Measurements from ENCODE around the gene PITPNM3.

The PITPNM3 gene

GRCh38 chr17:6525141-6525540 lies 31.2 kb downstream of the PITPNM3 start:
- DNase-seq: no peak

- DNase-seq: no peak
Measured at GRCh38 chr17:6524520-6524919, 31.8 kb downstream of the PITPNM3 start.

DNA sequence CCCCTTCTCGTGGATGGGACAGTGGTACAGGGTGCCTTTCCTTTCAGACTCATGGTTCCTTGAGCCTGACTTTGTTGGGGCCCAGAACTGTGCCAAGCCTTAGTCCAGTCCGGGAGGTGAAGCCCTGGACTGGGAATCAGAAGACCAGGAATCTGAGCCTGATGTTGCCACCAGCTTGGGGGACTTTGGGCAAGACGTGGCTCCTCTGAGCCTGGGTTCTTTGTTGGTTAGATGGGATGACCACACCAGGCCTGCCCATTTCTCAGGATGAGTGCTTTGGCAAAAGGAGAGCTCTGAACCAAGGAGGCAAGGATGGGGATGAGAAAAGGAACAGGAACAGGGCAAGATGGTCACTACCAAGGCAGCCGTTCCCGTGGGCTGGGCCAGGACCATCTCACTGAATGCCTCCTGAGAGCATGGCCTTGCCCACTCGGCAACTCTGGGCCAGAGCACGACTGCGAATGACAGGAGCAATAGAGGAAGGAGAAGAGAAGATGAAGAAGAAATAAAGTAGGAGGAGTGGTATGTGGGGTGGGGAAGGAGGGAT lies 32.5 kb downstream of the PITPNM3 start:
- no peak for DNase-seq

- no peak for DNase-seq
Measured at GRCh38 chr17:6523330-6523729, 33.0 kb downstream of the PITPNM3 start.

DNA sequence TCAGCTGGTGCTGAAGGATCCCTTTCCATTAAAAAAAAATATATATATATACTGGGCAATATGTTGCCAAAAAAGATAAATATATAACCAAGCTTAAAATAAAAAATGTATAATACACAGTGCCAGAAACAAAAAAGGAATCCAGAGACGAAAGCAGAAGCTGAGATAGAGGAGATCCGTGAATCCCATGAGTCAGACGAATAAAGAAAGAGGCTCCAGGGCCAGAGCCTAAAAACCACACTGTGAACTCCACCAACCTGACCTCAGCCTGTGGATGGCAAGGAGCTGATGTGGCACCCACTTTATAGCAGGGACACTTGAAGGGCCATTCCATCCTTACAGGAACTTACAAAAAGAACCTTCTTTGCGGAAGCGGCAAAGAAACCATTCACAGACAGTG lies 34.8 kb downstream of the PITPNM3 start:
- DNase-seq: no peak

DNA sequence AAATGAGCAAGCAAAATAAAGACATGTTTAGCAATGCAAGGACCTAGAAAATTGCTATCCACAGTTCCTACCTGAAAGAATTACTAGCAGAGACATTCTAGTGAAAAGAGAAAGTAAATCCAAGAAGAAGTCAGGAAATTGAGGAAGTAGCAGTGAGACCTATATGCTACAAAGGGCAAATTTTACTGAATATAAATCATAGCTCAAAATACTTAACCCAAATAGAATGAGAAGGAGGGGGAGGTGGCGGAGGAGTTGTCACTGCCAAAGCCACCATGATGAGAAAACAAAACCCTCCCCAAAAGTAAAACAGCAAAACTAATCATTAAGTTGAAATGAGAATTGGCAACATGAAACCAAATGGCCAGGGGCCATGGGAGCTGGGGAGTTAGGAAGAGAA lies 39.3 kb downstream of the PITPNM3 start:
- no peak for DNase-seq

- DNase-seq: no peak
Measured at GRCh38 chr17:6514371-6514770, 42.0 kb downstream of the PITPNM3 start.

DNA sequence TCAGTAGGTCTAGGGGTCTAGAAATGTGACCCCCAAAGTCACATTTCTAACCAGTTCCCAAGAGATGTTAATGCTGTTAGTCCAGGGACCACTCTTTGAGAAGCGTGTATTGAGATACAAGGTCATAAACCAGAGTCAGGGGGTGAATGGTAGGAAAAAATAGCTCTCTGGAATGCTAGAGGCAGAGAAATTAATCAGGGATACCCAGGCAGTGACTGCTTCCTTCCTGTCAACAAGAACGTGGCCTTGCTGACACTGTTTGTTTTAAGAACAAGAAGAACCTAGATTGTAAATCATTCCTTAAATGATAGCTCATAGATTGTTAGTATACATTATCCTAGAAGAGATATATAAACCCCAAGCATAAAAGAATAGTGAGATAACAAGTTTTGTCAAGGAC lies 43.8 kb downstream of the PITPNM3 start:
- DNase-seq: no peak

GRCh38 chr17:6510321-6510977 lies 45.9 kb downstream of the PITPNM3 start:
- DNase-seq: no peak

DNA sequence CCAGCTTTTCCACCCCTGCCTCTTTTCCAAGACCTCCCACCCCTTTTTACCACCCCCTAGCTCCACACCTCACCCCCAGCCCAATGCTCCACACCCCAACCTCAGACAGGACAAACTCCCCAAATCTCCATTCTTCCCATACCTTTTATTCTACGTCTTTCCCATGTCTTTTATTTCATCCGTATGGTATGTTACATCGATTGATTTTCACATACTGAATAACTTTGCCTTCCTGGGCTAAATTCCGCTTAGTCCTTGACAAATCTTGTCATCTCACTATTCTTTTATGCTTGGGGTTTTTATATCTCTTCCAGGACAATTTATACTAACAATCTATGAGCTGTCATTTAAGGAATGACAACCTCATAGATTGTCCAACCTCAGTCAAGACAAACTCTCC lies 46.4 kb downstream of the PITPNM3 start:
- no peak for DNase-seq

GRCh38 chr17:6509031-6509771 lies 47.2 kb downstream of the PITPNM3 start:
- no peak for DNase-seq

- no peak for DNase-seq
Measured at GRCh38 chr17:6508519-6509030, 47.8 kb downstream of the PITPNM3 start.

- no peak for DNase-seq
Measured at GRCh38 chr17:6508016-6508415, 48.3 kb downstream of the PITPNM3 start.

DNA sequence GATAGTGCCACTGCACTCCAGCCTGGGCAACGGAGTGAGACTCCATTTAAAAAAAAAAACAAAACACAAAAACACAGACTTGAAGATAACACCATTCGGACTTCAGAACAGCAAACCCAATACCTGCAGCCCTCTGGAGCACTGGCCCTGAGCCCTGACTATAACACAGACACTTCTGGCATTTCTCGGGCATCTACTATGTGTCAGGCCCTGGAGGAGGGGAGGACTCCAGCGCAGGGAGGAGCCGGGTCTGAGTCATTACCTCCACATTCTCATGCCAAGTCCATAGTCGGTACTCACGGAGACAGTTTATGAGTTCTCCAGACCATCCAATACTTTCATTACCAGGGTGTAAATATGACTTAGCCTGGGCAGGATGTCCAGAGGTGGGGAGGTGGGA lies 48.8 kb downstream of the PITPNM3 start:
- DNase-seq: no peak

DNA sequence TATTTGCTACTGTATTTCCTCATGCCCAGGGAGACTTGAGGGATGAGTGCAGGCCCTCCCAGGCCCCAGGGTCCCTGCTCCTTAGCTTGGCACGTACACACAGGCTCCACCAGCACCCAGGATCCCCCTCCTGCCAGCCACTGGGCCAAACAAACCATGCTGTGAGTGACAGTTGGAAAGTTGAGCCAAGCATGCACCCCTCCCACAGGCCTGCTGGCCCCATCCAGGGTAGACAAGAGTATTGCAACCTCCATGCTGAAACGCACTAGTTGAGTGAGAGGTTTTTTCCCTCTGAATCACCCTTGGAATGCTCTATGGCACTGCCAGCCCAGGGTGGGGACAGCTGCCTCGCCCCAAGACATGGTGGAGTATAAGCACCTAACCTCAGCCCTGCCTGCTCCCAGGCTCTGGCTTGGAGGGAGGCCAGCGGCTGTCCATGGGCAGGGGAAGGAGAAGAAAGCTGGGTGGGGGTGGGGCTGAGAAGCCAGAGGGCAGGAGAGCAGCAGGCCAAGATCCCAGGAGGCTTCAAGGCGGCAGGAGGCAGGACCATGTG lies 49.6 kb downstream of the PITPNM3 start:
- DNase-seq: no peak

DNA sequence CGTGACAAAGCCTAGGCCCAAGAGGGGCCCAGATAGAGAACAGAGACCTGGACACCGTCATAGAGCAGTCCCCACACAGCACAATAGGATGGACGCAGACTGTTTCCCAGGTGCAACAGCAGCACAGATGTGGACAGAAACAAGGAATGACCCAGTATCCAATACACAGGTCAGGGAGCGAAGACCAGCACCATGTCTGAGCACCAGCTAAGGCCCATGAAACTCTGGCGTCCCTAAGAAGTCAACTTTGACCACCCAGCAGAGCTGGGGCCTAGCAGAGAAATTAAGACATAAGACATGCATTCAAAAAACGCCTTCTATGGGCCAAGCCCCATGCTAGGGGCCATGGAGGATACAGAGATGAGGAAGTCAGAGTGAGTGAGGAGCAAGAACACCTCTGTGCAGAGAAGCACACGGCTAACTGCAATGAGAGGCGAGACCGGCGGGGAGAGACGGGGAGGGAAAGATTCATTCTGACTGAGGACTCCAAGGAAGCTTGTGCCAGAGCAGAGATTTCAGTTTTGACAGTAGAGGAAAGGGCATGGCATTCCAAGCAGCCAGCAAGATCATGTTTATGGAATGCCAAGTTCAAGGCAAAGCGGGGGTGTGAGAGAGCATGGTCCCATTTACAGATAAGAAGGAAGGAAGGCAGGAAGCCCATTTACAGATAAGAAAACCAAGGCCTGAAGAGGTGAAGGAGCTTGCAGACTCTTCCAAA lies 50.8 kb downstream of the PITPNM3 start:
- no peak for DNase-seq

DNA sequence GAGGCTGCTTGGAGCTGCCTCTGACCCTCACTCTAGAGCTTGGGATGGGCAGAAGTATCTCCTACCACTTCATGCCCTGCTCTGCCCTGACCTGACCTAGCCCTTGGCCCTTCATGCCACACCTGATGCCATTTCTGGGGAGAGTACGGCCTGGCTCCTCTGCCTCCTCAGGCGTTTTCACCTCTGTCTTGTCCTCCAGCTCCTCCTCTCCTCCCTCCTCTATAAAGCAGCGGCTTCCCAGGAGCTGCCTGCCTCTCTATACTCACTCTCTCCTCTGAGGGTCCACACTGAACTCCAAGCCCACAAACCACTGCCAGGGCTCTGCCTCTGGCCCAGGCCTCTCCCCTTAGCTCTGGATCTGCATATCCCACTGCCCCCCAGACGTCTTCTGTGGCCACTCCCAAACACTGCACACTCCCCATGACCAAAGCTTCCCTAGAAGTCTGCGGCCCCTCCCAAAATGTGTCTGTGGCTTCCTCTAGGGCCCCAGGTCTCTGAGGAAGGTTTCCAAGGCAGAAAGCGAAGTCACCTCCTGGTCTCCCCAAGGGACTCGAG lies 52.6 kb downstream of the PITPNM3 start:
- no peak for DNase-seq

DNA sequence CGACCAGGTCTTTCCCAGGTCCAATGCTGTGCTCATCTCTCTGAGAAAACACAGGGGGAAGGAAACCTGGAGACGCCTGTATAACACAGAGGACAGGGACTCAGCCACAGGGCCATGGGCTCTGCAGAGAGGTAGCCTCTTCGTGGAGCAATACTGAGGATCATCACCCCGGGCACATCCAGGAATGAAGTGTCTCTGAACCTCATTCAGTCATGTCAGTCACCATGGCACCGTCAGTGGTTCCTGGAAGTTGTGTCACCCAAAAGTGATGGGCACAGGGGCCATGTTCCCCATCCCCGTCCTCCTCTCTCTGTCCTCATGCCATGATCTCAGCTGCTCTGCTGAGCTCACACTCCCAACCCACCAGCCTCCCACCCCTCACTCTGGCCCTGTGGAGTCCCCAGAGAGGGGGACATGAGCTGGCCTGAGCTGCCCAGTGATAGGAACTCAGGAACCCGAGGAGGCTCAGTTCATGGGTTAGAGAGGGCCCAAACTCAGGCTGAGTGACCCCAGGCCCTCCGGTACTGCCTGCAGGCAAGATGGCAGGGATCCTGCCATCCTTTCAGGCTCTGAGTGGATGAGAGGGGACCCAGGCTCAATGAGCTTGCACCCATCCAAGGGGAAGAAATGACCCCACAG lies 53.4 kb downstream of the PITPNM3 start:
- DNase-seq: no peak

DNA sequence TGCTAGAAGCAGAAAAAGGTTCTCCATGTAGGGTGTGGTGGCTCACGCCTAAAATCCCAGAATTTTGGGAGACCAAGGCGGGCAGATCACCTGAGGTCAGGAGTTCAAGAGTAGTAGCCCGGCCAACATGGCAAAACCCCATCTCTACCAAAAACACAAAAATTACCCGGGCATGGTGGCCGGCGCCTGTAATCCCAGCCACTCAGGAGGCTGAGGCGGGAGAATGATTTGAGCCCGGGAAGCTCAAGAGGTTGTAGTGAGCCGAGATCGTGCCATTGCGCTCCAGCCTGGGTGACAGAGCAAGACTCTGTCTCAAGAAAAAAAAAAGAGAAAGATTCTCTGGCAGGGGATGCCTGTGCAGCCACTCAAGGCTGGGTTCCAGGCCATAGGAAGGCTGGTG lies 54.2 kb downstream of the PITPNM3 start:
- DNase-seq: no peak

DNA sequence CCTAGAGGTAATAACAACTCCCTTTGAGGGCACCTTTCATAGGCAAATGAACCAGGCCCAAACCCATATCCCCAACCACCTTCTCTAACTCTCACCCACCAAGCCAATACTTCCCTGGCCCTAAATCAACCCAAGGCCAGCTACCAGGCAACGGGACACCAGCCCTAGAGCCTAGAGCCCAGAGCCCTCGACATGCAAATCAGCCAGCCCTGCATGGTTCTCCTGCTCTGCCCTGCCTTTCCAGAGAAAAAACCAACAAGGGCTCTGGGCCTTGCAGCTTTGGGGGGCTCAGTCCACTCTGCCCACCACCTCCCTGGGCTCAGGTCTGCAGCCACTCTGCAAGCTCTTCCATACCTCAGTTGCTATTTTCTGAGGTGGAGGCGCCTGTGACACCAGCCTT lies 55.0 kb downstream of the PITPNM3 start:
- DNase-seq: no peak

GRCh38 chr17:6498901-6499540 lies 57.3 kb downstream of the PITPNM3 start:
- no peak for DNase-seq

DNA sequence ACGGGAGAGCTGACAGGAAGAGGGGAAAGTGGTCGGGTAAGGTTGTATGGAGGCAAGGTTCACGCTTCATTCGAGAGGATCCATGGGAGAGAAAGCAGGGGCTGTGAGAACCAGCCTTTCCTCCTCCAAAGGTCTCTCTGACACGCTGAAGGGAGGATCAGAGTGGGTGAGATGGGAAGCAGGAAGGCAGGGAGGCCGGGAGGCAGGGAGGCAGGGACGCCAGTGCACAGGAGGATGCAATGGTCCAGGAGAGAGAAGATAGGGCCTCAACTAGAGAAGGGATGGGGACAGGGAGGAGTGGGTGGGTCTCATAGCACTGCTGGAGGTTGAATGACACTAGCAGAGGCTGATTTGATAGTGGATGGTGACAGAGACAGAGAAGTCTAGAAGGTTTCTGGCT lies 58.0 kb downstream of the PITPNM3 start:
- no peak for DNase-seq

All from NCI-H774 (cell line).